GM18505 (cell line): ENCODE measurements around the gene IVD.
A peak's percentile ranks its signal among the peaks of the same experiment; 100 is the strongest.

Experiments
- ATAC-seq: cut with Tn5 transposase; IDR thresholded peaks from one replicate; pipeline ENCODE4 v1.9.1; 2021; ENCODE audit not compliant: unreplicated experiment
- POLR2A ChIP-seq: IDR thresholded peaks from 4 replicates; pipeline ENCODE4 v1.6.1; 2011; ENCODE audit warnings: borderline replicate concordance; ENCODE audit not compliant: insufficient read depth, insufficient read length; ENCODE audit errors: extremely low read depth

Gene IVD

GRCh38 chr15:40412095-40412759 is 6.6 kb downstream of the IVD start:
- no peak for TF ChIP-seq POLR2A
- no peak for ATAC-seq

- ATAC-seq, result no peak
Measured at GRCh38 chr15:40413036-40413435, 7.4 kb downstream of the IVD start.

GRCh38 chr15:40414816-40415215 is 9.2 kb downstream of the IVD start:
- no peak for ATAC-seq
- TF ChIP-seq POLR2A, result no peak

More at GRCh38 chr15:40413036-40413435, 7.4 kb downstream of the IVD start:
- TF ChIP-seq POLR2A, result no peak

GRCh38 chr15:40415226-40415625 is 9.6 kb downstream of the IVD start:
- TF ChIP-seq POLR2A, result no peak
- no peak for ATAC-seq

GRCh38 chr15:40416056-40416455 is 10.5 kb downstream of the IVD start:
- no peak for TF ChIP-seq POLR2A

GRCh38 chr15:40418126-40418525 is 12.5 kb downstream of the IVD start:
- ATAC-seq, result no peak
- TF ChIP-seq POLR2A, result no peak

More at GRCh38 chr15:40416056-40416455, 10.5 kb downstream of the IVD start:
- ATAC-seq, result no peak

GRCh38 chr15:40420071-40420713 is 14.6 kb downstream of the IVD start:
- TF ChIP-seq POLR2A, result no peak
- no peak for ATAC-seq

- no peak for TF ChIP-seq POLR2A
- ATAC-seq, result no peak
Measured at GRCh38 chr15:40420793-40421192, 15.2 kb downstream of the IVD start.

- ATAC-seq, result peak; percentile 85
- peak; percentile 24 for TF ChIP-seq POLR2A
Measured at GRCh38 chr15:40421246-40422157, 15.9 kb downstream of the IVD start.

- ATAC-seq, result no peak
- TF ChIP-seq POLR2A, result no peak
Measured at GRCh38 chr15:40424483-40425115, 19.0 kb downstream of the IVD start.

GRCh38 chr15:40425681-40426080 is 20.1 kb downstream of the IVD start:
- no peak for TF ChIP-seq POLR2A
- ATAC-seq, result no peak

- no peak for ATAC-seq
- no peak for TF ChIP-seq POLR2A
Measured at GRCh38 chr15:40427188-40427587, 21.6 kb downstream of the IVD start.

GRCh38 chr15:40428185-40428584 is 22.6 kb downstream of the IVD start:
- ATAC-seq, result no peak
- no peak for TF ChIP-seq POLR2A
